HG02610 (cell line): ENCODE results near the gene CACNA1H.
"Not testable (repeated sequence)": the region's sequence is repeated elsewhere in the genome, so short reads cannot be mapped to it uniquely, and the experiment has no call there.

Experiments
- ATAC-seq: cut with Tn5 transposase; IDR thresholded peaks from one replicate; pipeline ENCODE4 v1.9.1; 2021; ENCODE audit warnings: mild to moderate bottlenecking, moderate library complexity; ENCODE audit not compliant: unreplicated experiment

CACNA1H gene

DNA sequence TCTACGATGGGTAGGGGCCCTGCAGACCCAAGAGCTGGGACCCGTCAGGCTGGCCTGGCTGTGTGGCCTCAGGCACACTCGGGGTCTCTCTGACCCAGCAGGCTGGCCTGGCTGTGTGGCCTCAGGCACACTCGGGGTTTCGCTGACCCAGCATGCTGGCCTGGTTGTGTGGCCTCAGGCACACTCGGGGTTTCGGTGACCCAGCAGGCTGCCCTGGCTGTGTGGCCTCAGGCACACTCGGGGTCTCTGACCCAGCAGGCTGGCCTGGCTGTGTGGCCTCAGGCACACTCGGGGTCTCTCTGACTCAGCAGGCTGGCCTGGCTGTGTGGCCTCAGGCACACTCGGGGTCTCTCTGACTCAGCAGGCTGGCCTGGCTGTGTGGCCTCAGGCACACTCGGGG lies 37.9 kb downstream of the CACNA1H start:
- ATAC-seq, result not testable (repeated sequence)

- ATAC-seq, result no peak
Observed at GRCh38 chr16:1192384-1193073, 39.6 kb downstream of the CACNA1H start.

DNA sequence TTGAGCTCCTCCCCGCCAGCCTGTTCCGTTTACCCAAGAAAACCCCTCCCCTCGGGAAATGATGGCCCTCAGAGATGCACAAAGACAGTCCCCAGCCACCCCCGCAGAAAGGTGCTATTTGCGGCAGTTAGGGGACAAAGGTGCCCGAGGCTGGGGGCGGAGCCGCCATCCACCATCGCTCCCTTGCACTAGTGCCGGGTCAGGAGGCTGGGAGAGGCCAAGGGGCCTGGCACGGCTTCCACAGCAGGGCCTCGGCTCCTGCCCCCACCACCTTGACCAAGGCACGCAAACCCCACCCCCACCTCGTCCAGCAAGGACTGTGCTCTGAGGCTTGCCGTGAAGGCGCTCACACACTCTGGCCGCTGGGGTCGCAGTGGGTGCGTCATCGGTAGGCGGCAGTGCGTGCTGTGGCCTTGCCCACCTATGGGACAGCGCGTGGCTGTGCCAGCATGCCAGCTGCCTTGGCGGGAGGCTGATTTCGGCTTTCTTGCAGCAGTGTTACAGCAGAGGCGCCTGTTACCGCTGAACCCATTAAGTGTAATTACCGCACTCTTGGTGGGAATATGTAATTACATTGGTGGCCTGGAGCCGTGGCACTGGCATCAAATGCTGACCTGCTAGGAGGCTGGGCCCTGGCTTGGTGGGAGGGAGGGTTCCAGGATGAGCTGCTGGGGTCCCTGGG lies 40.4 kb downstream of the CACNA1H start:
- no peak for ATAC-seq

DNA sequence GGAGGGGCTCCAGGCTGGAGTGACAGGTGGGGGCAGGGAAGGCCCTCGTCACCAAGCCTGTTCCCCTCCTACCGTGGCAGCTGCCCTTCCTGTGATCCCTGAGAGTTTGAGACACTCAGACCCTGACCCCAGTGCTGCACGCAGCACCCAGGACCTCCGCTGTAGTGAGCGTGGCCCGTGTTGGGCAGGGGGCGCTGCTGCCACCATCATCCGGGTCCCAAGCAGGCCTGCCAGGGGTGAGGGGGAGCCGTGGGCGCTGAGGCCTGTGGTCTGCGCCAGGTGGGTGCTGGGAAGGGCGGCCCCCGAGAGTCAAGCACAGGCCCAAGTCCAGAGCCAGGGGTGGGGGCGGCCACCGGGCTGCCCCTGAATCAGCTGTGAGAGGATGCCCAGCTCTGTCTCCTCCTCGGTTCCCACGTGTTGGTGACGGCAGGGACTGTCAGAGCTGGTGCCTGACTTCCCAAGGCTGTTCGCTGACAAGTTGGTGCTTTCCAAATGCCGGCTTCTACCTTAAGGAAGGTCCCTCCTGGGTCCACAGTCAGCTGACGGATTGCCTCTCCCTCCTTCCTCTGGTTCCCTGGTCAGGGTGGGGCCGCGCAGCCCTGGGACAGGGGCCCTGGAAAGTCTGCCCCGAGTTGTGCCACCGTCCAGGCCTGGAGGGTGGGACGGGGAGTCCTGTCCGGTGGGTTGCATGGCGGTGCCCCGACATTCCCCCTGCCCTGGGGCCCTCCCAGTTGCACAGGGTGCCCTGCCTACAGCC lies 41.1 kb downstream of the CACNA1H start:
- no peak for ATAC-seq

DNA sequence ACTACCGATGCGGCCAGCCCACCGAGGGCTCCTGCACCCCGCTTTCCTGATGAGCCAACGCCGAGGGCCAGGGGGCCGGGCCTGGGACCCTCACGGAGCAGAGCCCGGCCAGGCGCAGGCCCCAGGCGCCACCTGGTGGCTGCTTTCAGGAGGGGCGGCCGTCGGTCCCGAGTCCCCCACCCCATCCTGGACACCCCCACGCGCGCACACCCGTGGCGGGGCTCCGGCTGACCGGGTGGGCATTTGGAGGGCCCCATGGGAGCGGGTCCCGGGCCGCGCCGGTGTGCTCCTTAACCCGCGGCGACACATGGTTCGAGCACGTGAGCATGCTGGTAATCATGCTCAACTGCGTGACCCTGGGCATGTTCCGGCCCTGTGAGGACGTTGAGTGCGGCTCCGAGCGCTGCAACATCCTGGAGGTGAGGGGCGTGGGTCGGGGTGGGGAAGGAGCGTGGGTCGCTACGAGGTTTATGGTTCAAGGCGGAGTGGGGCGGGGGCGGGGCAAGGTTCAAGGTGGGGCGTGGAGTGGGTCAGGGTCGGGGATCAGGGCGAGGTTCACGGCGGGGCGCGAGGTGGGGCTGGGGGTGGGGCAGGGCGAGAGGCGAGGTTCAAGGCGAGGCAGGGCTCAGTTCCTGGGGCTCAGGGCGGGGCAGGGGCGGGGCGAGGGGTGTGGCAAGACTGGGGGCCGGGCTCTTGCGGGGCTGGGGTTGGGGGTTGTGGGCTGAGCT lies 41.9 kb downstream of the CACNA1H start:
- no peak for ATAC-seq

DNA sequence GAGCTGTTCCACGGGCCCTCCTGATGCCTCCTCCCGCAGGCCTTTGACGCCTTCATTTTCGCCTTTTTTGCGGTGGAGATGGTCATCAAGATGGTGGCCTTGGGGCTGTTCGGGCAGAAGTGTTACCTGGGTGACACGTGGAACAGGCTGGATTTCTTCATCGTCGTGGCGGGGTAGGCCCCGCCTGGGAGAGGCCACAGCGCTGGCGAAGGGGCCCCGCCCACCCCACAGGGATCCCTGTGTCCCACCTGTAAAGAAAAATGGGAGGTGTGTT lies 42.4 kb downstream of the CACNA1H start:
- ATAC-seq, result no peak

DNA sequence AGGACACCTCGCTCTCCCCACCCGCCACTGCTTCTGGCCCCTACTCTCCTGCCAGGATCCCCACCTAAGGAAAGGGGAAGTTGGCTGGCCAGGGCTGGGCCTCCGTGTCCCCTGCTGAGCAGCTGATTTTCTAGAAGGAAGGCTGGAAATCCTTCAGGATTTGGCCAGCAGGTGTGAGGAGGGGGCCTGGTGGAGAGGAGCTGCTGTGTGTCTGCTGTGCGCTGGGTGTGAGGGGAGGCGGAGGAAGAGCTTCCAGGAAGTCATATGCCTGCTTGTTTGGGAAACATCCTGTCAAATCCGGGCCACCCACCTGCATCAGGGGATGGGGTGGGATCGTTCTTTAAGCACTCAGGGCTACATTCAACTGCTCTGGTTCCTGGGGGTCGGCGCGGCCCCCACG lies 43.6 kb downstream of the CACNA1H start:
- ATAC-seq, result no peak

- no peak for ATAC-seq
Observed at GRCh38 chr16:1197237-1197866, 44.4 kb downstream of the CACNA1H start.

GRCh38 chr16:1198194-1198593 lies 45.3 kb downstream of the CACNA1H start:
- no peak for ATAC-seq

DNA sequence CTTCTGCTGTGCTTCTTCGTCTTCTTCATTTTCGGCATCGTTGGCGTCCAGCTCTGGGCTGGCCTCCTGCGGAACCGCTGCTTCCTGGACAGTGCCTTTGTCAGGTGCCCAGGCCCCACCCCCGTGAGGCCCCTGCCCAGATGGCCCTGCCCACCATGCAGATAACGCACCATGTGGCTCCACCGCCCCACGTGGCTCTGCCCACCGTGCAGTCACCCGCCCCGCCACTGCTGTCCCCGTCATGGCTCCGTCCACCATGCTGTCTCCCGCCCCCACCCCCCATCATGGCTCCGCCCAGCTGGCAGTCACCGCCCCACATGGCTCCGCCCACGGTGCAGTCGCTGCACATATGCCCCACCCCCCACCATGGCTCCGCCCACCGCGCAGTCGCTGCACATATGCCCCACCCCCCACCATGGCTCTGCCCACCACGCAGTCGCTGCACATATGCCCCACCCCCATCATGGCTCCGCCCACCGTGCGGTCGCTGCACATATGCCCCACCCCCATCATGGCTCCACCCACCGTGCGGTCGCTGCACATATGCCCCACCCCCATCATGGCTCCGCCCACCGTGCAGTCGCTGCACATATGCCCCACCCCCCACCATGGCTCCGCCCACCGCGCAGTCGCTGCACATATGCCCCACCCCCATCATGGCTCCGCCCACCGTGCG lies 45.9 kb downstream of the CACNA1H start:
- not testable (repeated sequence) for ATAC-seq

- no peak for ATAC-seq
Observed at GRCh38 chr16:1199347-1200013, 46.6 kb downstream of the CACNA1H start.

GRCh38 chr16:1200014-1200627 lies 47.2 kb downstream of the CACNA1H start:
- ATAC-seq, result no peak

GRCh38 chr16:1201444-1201843 lies 48.5 kb downstream of the CACNA1H start:
- no peak for ATAC-seq

- ATAC-seq, result no peak
Observed at GRCh38 chr16:1202274-1202673, 49.4 kb downstream of the CACNA1H start.

- no peak for ATAC-seq
Observed at GRCh38 chr16:1204933-1205332, 52.0 kb downstream of the CACNA1H start.

DNA sequence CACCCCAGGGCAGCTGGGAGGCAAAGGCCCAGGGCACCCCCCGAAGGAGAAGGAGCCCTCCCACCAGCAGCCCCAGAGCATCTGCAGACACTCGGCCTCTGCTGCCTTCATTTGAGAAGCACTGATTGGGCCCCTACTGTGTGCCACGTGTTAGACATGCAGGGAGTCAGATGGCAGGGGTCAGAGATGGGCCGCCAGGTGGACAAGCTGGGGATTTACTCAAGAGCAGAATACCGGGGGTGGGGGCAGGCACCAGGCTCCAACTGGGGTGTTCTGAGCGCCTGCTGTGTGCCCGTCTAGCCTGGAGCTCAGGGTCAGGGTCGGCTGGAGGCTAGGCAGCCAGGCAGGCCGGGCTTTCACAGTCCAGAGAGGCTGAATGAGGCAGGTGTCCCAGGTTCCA lies 53.4 kb downstream of the CACNA1H start:
- ATAC-seq, result no peak

GRCh38 chr16:1206786-1207185 lies 53.9 kb downstream of the CACNA1H start:
- no peak for ATAC-seq

DNA sequence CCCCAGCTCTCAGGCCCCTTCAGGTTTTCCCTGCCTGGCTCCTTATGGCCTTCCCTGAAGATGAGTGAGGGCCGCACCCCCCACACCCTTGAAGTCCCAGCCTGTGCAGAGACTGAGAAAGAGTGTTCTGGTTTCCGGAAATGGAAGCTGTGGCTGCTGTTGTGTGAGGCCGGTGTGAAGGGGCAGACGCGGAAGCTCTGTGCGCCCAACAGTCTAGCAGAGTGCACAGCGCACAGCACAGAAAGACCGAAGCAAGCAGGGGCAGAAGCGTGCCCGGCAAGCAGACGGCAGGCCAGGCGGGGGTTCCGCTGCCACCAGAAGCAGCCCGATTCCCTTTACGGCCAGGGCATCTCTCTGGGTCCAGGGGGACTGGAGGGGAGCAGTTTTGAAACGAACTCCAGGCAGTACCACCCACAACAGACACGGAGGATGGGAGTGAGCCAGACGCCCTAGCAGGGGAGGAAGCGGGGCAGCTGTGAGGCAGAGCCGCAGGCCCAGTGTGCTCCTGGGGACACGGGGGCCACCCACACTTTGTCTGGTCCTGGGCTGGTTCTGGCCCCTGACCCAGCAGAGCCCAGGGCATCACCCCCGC lies 55.4 kb downstream of the CACNA1H start:
- ATAC-seq, result no peak

- ATAC-seq, result no peak
Observed at GRCh38 chr16:1209081-1209480, 56.2 kb downstream of the CACNA1H start.
